Measurements from ENCODE around the gene TTLL11.
"Not testable (repeated sequence)": the region's sequence is repeated elsewhere in the genome, so short reads cannot be mapped to it uniquely, and the experiment has no call there.

TTLL11 gene

DNA sequence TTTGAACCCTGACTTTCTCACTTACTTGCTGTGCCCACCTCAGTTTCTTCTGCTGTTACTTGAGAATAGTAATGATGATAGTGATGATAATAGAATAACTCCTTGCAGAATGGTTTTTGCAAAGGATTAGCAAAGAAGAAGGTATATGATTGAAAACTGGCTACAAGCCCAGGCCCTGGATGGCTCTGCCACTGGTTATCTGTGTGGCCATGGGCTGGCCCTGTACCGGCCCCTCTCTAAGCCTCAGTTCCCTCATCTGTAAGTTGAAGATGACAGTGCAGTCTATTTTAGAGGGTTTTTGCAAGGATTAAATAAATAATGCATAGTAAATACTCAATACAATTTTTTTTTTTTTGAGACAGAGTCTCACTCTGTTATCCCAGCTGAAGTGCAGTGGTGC is 6.2 kb downstream of the TTLL11 start:
- no peaks in the 10 kb centered on the region for H3K36me3 ChIP-seq (ENCODE audit: insufficient read depth, low read length)
- no peak overlapping the region for H3K4me2 ChIP-seq (ENCODE audit: low read length)
- peaks cover 32% of the 10 kb centered on the region for H3K4me1 ChIP-seq (ENCODE audit: control insufficient read depth, insufficient read depth, low read length)
- no peak overlapping the region for H3K9ac ChIP-seq (ENCODE audit: low read depth, low read length)
- no peaks in the 10 kb centered on the region for H3K27me3 ChIP-seq (ENCODE audit: control insufficient read depth, insufficient read depth, low read length)
- no peaks in the 10 kb centered on the region for H3K9me3 ChIP-seq (replicated peaks; ENCODE audit: low read length)
- H3K4me3 ChIP-seq (ENCODE audit: low read length) = no peak overlapping the region

GRCh38 chr9:122085260-122085659 is 7.8 kb downstream of the TTLL11 start:
- Histone ChIP-seq H3K4me2 (ENCODE audit: low read length) (no peak overlapping the region), H3K4me1 (ENCODE audit: control insufficient read depth, insufficient read depth, low read length) (peaks cover 26% of the 10 kb centered on the region), H3K27me3 (ENCODE audit: control insufficient read depth, insufficient read depth, low read length) (no peaks in the 10 kb centered on the region), H3K9me3 (replicated peaks; ENCODE audit: low read length) (no peaks in the 10 kb centered on the region), H3K4me3 (ENCODE audit: low read length) (no peak overlapping the region), H3K9ac (ENCODE audit: low read depth, low read length) (no peak overlapping the region), H3K36me3 (ENCODE audit: insufficient read depth, low read length) (no peaks in the 10 kb centered on the region)

GRCh38 chr9:122084026-122084675 is 9.0 kb downstream of the TTLL11 start:
- no peak overlapping the region for H3K4me3 ChIP-seq (ENCODE audit: low read length)

DNA sequence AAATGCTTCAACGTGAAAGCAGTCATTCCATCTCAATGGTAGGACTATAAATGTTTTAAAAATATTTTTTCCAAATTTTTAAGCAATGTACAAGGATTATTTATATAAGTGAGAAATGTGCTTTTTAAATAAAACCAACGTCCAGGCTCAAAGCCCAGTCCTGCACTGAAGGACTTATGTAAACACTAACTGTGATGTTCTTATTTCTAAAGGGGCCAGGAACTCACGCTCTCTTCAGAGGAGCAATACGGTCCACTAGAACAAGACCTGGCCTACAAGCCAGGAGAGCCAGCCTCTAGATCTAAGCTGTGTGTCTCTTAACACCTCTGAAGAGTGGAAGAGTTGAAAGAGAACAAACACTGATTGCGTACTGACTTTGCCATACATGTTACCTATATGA is 12.1 kb downstream of the TTLL11 start:
- H3K9me3 ChIP-seq (replicated peaks; ENCODE audit: low read length) = peaks cover 6% of the 10 kb centered on the region
- H3K4me1 ChIP-seq (ENCODE audit: control insufficient read depth, insufficient read depth, low read length) = peaks cover 13% of the 10 kb centered on the region

More at GRCh38 chr9:122084026-122084675, 9.0 kb downstream of the TTLL11 start:
- Histone ChIP-seq H3K9ac (ENCODE audit: low read depth, low read length) (no peak overlapping the region), H3K9me3 (replicated peaks; ENCODE audit: low read length) (no peaks in the 10 kb centered on the region), H3K36me3 (ENCODE audit: insufficient read depth, low read length) (no peaks in the 10 kb centered on the region), H3K4me2 (ENCODE audit: low read length) (peak overlapping the region; percentile 35), H3K4me1 (ENCODE audit: control insufficient read depth, insufficient read depth, low read length) (peaks cover 26% of the 10 kb centered on the region), H3K27me3 (ENCODE audit: control insufficient read depth, insufficient read depth, low read length) (no peaks in the 10 kb centered on the region)

DNA sequence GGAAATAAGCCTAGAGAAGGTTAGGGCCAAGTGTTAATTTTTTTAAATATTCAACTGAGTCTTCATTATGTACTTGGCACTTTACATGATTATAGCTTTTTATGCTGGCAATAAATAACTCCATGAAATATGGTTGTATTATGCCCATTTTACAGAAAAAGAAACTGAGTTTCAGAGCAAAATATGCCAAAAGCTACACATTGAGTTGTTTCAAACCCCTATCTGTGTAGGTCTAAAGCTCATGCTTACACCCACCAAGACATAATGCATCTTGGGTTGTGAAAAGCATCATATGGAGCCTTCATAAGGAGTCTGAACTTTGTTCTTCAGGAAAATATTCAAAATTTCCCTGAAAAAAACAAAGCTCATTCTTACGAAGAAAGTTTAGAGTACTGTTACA is 14.6 kb downstream of the TTLL11 start:
- no peaks in the 10 kb centered on the region for H3K27me3 ChIP-seq (ENCODE audit: control insufficient read depth, insufficient read depth, low read length)
- no peak overlapping the region for H3K4me2 ChIP-seq (ENCODE audit: low read length)
- H3K9ac ChIP-seq (ENCODE audit: low read depth, low read length) = no peak overlapping the region
- no peaks in the 10 kb centered on the region for H3K36me3 ChIP-seq (ENCODE audit: insufficient read depth, low read length)
- H3K4me3 ChIP-seq (ENCODE audit: low read length) = no peak overlapping the region
- peaks cover 6% of the 10 kb centered on the region for H3K4me1 ChIP-seq (ENCODE audit: control insufficient read depth, insufficient read depth, low read length)
- peaks cover 6% of the 10 kb centered on the region for H3K9me3 ChIP-seq (replicated peaks; ENCODE audit: low read length)

More for the DNA sequence above, 12.1 kb downstream of the TTLL11 start:
- no peaks in the 10 kb centered on the region for H3K36me3 ChIP-seq (ENCODE audit: insufficient read depth, low read length)
- H3K9ac ChIP-seq (ENCODE audit: low read depth, low read length) = no peak overlapping the region
- no peak overlapping the region for H3K4me3 ChIP-seq (ENCODE audit: low read length)
- no peak overlapping the region for H3K4me2 ChIP-seq (ENCODE audit: low read length)
- H3K27me3 ChIP-seq (ENCODE audit: control insufficient read depth, insufficient read depth, low read length) = no peaks in the 10 kb centered on the region

GRCh38 chr9:122076773-122077172 is 16.3 kb downstream of the TTLL11 start:
- H3K27me3 ChIP-seq (ENCODE audit: control insufficient read depth, insufficient read depth, low read length) = no peaks in the 10 kb centered on the region
- H3K9me3 ChIP-seq (replicated peaks; ENCODE audit: low read length) = peaks cover 6% of the 10 kb centered on the region
- no peak overlapping the region for H3K9ac ChIP-seq (ENCODE audit: low read depth, low read length)
- no peak overlapping the region for H3K4me2 ChIP-seq (ENCODE audit: low read length)
- no peak overlapping the region for H3K4me3 ChIP-seq (ENCODE audit: low read length)
- H3K4me1 ChIP-seq (ENCODE audit: control insufficient read depth, insufficient read depth, low read length) = peaks cover 6% of the 10 kb centered on the region
- no peaks in the 10 kb centered on the region for H3K36me3 ChIP-seq (ENCODE audit: insufficient read depth, low read length)

DNA sequence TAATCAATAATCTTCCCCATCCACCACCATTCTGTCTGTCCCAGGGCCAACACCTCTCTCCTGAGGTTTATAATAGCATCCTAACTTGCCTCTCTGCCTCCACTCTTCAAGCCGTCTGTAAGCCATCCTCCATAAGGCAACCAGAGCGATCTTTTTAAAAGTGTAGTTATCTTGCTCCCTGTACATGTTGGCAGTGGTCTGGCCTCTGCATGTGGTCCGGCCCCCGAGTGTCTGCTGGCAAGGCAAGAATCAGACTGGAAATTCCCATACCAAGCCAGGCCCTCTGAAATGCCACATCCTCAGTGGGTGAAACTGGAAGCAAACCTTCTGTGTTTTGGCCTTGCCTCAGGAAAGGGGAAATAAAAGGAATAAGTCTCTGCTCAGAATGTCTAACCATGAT is 17.0 kb downstream of the TTLL11 start:
- H3K27me3 ChIP-seq (ENCODE audit: control insufficient read depth, insufficient read depth, low read length) = no peaks in the 10 kb centered on the region
- peaks cover 6% of the 10 kb centered on the region for H3K9me3 ChIP-seq (replicated peaks; ENCODE audit: low read length)
- no peak overlapping the region for H3K4me3 ChIP-seq (ENCODE audit: low read length)
- peaks cover 6% of the 10 kb centered on the region for H3K4me1 ChIP-seq (ENCODE audit: control insufficient read depth, insufficient read depth, low read length)
- H3K4me2 ChIP-seq (ENCODE audit: low read length) = no peak overlapping the region
- no peaks in the 10 kb centered on the region for H3K36me3 ChIP-seq (ENCODE audit: insufficient read depth, low read length)
- H3K9ac ChIP-seq (ENCODE audit: low read depth, low read length) = no peak overlapping the region

DNA sequence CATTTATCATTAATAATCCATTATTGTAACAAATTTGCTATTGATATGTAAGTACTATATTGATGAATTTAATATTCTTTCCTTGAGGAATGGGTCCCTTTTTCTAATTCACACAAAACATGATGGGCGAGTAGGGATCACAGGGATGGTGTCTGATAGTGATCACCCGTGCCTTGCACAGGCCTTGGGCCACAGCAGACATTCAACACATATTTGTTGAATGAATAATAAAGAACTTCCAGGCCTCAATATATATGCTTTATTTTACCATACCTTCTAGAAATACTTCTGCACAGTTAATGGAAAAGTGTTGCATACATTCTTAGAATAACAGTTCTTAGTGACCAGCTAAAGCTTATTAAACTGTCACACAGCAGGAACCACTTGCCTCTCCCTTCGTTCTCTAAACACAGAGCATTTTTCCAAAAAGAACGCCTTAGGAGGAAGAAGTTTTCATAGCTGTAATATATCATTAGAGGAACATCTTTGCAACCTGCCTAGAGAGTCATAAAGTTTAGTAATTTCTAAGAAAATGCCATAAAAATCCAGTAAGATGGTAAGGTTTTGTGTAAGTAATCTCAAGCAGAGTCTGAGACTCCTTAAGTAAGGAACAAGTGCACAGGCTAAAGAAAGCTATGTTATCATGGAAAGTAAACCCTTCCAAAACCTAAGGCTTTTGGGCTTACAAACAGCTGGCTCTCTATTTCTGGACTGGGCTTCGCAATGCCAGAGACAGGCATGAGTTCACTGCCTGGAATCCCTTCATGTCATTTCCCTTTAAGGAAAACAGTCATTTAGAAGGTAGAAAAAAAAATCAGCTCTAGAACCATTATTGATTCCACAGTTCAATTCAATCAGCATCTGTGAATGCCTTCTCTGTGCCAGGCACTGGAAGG is 17.7 kb downstream of the TTLL11 start:
- H3K4me1 ChIP-seq (ENCODE audit: control insufficient read depth, insufficient read depth, low read length) = peaks cover 6% of the 10 kb centered on the region
- H3K4me2 ChIP-seq (ENCODE audit: low read length) = no peak overlapping the region
- H3K9me3 ChIP-seq (replicated peaks; ENCODE audit: low read length) = peaks cover 6% of the 10 kb centered on the region
- no peaks in the 10 kb centered on the region for H3K36me3 ChIP-seq (ENCODE audit: insufficient read depth, low read length)
- H3K4me3 ChIP-seq (ENCODE audit: low read length) = no peak overlapping the region
- H3K27me3 ChIP-seq (ENCODE audit: control insufficient read depth, insufficient read depth, low read length) = no peaks in the 10 kb centered on the region
- H3K9ac ChIP-seq (ENCODE audit: low read depth, low read length) = no peak overlapping the region

DNA sequence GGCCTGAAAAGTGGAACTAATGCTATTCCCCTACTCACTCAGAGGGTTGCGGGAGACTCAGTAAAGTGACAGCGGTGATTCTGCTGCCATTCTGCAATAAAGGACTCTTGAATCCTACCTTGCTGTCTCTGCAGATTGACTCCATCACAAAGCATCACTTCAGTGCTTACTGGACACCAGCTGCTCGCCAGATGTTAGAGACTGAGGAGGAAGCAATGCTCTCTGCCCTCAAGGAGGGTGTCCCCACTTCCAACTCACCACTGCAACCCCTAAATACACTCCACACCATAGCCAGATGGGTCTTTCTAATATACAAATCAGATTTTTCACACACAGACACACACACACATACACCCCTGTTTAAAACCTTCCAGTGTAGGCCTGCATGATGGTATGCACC is 21.4 kb downstream of the TTLL11 start:
- H3K4me1 ChIP-seq (ENCODE audit: control insufficient read depth, insufficient read depth, low read length) = peaks cover 6% of the 10 kb centered on the region
- no peak overlapping the region for H3K9ac ChIP-seq (ENCODE audit: low read depth, low read length)
- H3K36me3 ChIP-seq (ENCODE audit: insufficient read depth, low read length) = no peaks in the 10 kb centered on the region
- no peaks in the 10 kb centered on the region for H3K9me3 ChIP-seq (replicated peaks; ENCODE audit: low read length)
- H3K4me2 ChIP-seq (ENCODE audit: low read length) = no peak overlapping the region
- no peak overlapping the region for H3K4me3 ChIP-seq (ENCODE audit: low read length)
- no peaks in the 10 kb centered on the region for H3K27me3 ChIP-seq (ENCODE audit: control insufficient read depth, insufficient read depth, low read length)

DNA sequence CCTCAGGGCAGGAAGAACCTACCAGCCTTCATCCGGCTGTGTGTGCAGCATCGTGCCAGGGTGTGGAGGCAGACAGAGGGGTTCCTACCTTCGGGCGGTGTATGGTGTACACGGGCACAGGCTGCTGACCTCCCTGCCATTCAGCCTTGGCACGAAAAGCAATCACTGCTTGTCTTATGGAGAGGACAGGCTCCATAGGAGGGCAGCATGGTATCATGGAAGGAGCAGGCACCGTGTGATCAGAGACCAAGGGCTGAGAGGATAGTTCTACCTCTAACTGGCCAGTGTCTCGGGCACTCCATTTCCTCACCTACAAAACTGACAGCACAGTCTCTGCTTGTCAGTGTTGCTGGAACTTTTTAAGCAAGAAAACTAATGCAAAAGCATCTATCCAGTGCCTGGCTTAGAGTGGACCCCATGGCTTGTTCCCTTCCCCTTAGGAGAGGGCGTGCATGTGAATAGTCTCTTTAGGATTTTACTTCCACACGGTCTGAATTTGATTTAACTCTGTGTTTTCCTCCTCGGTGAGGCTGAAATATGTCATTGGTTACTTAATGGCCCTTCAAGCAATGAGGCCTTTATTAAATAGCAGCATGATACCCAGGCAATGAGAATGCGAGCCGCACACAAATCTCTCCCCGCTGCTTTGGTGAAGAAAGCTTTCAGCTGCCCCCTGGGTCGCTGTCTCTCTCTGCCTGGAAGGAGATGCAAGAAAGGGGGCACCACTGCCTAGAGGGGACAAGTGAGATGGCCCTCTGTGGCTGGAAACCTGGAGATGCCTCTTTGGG is 22.2 kb downstream of the TTLL11 start:
- Histone ChIP-seq H3K9me3 (replicated peaks; ENCODE audit: low read length) (no peaks in the 10 kb centered on the region), H3K4me3 (ENCODE audit: low read length) (no peak overlapping the region), H3K27me3 (ENCODE audit: control insufficient read depth, insufficient read depth, low read length) (no peaks in the 10 kb centered on the region), H3K9ac (ENCODE audit: low read depth, low read length) (no peak overlapping the region), H3K36me3 (ENCODE audit: insufficient read depth, low read length) (no peaks in the 10 kb centered on the region), H3K4me1 (ENCODE audit: control insufficient read depth, insufficient read depth, low read length) (peaks cover 6% of the 10 kb centered on the region), H3K4me2 (ENCODE audit: low read length) (no peak overlapping the region)

GRCh38 chr9:122066680-122067079 is 26.4 kb downstream of the TTLL11 start:
- H3K4me2 ChIP-seq (ENCODE audit: low read length); H3K9me3 ChIP-seq (replicated peaks; ENCODE audit: low read length); H3K27me3 ChIP-seq (ENCODE audit: control insufficient read depth, insufficient read depth, low read length); H3K4me1 ChIP-seq (ENCODE audit: control insufficient read depth, insufficient read depth, low read length); H3K4me3 ChIP-seq (ENCODE audit: low read length); H3K9ac ChIP-seq (ENCODE audit: low read depth, low read length); H3K36me3 ChIP-seq (ENCODE audit: insufficient read depth, low read length): not testable (repeated sequence)
